HG03457 (cell line): ENCODE data around the gene AKNA.

Source experiments
- ATAC-seq: cut with Tn5 transposase; IDR thresholded peaks from one replicate; pipeline ENCODE4 v1.9.1; 2021; ENCODE audit warnings: moderate number of reproducible peaks; ENCODE audit not compliant: unreplicated experiment

Gene AKNA

DNA sequence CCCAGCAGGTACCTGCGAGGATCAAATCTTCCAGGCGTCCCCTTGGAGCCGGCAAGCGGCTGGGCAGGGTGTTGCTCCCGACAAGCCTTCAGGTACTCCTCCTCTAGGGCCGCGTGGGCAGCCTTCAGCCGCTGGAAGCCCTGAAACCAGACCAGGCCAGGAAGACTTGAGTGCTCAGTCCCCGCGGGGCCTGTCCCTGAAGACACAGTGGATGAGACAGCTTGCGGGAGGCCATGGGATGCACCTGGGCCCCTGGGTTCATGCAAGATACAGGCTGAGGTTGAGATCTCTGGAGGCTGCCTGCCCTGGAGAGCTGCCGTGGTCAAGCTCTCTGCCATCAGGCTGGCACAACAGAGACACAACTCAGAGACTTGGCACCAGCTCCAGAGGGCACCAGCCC lies 25.4 kb downstream of the AKNA start:
- ATAC-seq, result no peak

DNA sequence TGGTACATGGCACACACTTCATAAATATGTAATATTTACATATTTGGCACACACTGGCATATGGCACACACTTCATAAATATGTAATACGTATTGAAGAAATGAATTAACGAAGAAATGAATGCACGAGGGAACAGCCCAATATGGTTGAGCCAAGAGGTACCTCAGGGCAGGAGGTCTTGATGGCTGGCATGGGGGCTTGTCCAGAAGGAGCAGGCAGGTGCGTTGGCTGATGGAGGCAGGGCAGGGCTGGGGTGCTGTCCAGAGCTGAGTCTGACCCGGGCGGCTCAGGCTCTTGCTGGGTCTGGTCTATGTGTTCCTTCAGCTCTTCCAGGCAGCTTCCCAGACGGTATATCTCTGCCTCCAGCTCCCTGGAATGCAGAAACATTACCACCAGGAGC lies 26.2 kb downstream of the AKNA start:
- ATAC-seq, result no peak

DNA sequence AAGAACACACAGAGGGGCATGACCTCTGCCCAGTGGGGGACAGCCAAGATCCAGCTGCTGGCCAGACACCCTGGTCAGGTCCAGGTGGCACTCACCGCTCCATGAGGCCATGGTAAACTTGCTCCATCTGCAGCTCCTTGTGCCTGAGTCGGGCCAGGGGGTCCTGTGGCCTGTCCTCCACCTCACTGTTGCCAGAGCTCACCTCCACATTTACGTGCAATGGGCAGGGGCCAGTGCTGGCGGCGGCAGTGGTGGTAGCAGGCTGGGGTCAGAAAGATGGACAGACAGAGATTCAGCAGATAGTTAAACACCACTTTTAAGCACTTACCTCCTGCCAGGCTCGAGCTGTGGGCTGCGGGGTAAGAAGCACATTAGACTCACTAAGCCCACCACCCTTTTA lies 28.0 kb downstream of the AKNA start:
- no peak for ATAC-seq

DNA sequence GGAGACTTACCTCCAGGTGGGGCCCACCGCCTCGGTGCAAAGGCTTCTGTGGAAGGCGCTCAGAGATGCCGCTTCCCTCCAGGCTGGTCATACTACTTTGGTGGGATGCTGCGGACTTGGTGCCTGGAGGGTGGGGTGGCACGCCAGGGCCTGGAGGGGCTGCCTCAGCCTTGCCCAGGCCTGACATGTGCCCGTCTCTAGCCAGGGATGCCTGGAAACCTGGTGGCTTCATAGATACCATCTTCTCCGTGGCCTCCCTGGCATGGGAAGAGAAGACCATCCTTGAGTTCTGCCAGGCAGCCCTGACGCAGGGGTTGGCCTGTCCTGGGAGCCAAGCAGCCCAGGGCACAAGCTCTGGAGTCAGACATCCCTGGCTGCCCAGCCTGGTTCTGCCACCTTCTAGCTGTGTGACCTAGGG lies 29.9 kb downstream of the AKNA start:
- no peak for ATAC-seq

DNA sequence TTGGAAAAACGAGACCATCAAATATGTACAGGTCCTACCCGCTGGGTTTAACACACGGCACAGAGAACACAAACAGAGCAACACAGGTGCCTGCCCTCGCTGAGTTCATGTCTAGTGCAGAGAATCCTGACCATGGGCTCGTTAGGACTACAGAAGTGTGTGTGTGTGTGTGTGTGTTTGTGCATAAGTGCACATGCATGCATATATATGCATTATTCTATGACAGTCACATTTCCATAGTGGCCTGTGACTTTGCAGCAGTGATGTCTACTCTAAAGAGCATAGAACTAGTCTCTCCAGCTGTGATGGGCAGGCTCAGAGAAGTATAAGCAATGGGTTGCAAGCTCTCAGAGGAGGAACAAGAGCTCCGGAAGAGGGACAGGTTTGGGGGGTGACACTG lies 30.4 kb downstream of the AKNA start:
- no peak for ATAC-seq

DNA sequence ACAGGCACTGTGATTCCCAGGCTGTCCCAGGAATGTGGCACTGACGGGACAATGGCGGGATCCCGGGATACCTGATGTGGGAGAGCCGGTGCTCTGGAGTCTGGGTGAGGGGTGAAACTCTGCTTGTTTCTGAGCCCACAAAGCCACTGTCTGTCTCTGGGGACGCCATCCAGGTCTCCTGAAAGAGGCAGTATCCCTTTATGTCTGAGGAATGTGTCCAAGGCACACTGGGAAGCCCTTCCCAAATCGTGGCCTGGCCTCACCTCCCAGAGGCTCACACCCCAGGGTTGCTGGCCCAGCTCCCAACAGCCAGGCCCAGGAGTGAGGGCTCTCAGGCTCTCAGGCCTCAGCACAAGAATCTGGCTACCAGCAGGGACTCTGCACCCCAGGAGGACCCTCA lies 31.0 kb downstream of the AKNA start:
- ATAC-seq, result no peak

DNA sequence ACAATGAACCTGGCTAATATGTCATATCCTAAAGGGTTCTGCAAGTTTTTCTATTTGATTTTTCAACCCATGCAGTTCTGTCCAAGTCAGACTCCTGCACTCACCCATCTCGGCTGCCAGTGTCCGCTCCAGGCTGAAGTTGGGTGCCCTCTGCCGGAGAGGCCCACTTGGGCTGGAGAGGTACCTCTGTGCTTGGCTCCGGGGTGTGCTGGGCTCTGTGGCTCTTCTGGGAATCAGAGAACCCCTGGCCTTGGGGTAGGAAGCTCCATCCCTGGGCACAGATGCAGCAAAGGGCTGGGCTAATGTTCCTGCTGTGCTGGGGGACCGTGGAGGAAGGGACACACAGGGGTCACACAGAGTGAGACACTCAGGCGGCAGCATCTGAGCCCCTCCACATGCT lies 32.0 kb downstream of the AKNA start:
- ATAC-seq, result no peak

DNA sequence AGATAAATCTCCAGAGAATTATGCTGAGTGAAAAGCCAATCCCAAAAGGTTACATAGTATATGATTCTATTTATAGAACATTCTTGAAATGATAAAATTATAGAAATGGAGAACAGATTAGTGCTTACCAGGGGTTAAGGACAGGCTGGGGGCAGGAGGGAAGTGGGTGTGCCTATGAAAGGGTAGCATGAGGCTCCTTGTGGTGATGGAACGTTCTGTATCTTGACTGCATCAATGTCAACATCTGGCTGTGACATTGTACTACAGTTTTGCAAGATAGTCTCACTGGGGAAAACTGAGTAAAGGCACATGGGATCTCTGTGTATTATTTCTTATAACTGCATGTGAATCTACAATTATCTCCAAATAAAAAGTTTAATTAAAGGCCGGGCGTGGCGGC lies 35.9 kb downstream of the AKNA start:
- no peak for ATAC-seq

DNA sequence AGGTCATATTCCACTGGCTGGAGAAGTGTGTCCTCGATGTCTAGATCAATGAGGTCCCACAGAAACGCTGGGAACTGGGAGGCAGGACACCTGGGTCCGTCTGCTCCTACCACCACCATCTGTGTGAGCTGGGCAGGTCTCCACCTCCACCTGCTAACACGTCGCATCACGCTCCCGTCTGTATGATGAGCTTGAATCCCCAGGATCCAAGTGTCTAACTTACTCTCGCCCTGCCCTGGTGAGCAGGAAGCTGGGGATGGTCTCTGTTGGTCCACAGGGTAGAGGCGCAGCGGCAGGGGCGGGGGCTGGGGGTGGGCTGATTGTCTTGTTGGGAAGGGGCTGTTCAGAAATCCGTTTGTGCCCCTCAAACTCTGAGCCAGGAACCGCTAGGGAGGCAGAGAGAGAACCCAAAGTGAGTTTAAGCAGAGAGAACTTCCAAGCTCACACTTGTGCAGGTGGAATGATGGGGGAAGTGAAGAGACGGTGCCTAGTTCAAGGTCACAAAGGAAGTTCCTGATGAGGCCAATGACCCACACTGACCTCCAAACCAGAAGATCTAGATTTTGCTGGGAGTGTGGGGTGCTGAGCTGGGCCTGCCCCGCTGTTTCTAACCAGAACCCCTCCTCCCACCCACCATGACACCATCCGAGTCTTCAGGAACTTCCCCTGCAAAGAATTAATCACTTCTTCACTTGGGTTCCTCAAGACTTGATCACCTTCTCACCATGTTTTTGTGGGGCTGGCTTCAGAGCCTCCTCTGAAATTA lies 37.0 kb downstream of the AKNA start:
- ATAC-seq, result no peak

DNA sequence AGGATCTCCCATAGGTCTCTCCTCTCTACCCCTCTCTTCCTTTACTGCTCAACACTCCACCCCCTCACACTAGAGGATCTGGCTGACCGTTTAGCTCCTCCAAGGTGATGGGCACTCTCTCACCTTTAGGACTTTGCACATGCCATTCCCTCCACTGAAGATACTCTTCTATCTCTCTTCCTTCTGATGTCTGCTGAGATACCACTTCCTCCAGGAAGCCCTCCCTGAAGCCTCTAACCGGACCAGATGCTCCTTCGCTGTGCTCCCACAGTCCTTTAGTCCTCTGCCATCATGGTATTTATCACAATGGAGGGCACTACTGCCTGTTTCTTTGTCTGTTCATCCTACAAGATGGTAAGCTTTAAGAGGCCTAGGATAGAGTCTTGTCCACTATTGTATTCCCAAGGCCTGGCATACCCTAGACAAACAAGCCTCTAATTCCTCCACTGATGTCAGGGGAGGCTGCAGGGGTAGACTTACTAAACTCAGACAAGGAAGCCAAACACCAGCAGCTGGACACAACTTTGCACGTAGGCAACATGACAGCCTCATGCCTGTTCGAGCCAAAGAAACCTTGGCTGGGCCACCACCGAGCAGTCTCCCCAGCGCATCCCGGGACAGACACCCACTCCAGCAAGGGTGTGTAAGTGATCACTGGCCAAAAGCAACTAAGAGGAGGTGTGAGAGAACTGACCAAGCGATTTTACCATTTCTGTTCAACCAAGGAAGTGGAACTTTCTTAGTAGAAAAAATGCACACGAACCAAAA lies 37.9 kb downstream of the AKNA start:
- no peak for ATAC-seq

DNA sequence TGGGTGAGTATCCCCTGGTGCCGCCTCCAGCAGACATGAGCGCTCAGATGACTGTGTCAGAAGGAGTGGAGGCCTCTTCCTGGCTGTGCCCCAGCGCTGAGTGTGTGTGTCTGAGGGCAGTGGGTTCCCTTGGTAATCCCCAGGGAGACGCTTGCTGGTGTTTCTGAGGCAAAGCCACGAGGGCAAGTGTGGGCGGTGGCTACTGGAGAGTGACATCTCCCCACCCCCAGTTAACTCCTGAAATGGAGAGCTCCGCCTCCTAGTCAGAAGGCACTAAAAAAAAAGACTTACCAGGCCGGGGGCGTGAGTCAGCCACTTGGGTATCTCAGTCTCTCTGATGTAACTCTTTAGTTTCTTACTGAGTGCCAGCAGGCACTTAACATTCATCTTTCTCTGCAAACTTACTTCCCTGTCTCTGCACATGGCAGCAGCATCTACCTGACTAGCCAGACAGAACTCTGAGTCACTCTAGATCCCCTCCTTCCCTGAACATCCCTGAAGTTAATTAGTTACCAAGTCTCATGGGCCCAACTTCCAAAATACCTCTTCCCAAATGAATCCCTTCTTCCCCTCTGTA lies 38.8 kb downstream of the AKNA start:
- ATAC-seq, result peak; percentile 85

DNA sequence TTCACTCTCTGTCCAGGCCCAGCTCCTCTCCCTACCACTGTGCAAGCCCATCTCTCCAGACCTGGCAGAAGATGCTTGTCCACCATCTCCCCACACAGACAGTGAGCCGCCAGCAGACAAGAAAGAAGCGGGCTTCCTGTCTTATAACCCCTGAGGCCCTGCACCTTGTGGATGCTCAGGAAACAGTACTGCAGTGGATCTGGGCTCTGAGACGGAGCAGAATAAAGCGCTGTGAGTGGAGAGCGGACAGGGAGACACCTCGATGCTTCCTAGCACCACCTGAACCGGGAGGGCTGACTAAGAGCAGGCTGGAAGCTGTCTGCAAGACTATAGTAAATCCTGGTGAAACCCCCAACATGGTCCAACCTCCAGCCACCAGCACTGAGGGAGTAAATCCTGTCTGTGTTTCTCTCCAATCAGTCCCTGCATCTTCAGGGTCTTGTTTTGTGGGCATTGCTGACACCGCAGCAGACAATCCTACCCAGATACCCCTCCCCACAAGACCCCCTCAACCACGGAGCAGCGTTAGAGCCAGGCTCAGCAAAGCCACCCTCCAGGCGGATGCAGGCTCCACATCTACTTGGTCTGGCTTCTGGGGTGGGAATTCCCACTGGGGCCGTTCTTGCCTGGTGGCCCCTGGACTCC lies 39.4 kb downstream of the AKNA start:
- no peak for ATAC-seq

DNA sequence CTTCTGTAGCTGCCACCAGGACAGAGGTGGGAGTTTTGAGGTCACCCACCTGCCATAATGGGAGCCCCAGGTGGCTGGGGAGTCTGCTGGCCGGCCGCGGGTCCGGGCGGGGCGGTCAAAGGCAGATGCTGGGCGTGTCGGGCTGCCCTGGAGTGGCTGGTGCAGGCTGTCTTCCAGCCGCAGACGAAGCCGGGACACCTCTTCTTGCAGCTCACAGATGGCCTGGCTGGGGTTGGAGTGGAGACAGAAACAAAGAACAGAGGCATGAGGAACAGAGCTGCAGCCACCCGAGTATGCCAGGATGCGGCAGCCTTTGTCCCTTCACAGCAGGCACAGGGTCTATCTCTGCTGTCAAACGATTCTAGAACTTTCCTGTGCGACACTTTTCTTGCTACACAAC lies 40.1 kb downstream of the AKNA start:
- no peak for ATAC-seq

DNA sequence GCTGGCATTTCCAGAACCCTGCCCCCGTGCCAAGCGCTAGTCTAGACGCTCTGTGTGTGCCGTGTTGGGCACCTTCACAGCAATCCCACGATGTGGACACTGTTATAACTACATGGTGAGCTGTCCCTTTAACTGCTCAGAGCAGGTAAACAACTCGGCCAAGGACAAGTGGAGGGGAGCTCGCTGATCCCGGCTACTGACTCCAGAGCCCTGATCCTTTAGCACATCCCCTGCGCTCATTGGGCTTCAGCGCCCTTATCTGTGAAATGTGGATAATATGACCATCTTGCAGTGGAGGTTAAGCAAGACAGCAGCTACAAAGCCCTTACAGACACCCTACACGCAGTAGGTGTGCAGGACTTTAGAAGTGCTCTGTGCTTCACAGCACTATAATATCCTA lies 41.6 kb downstream of the AKNA start:
- no peak for ATAC-seq

DNA sequence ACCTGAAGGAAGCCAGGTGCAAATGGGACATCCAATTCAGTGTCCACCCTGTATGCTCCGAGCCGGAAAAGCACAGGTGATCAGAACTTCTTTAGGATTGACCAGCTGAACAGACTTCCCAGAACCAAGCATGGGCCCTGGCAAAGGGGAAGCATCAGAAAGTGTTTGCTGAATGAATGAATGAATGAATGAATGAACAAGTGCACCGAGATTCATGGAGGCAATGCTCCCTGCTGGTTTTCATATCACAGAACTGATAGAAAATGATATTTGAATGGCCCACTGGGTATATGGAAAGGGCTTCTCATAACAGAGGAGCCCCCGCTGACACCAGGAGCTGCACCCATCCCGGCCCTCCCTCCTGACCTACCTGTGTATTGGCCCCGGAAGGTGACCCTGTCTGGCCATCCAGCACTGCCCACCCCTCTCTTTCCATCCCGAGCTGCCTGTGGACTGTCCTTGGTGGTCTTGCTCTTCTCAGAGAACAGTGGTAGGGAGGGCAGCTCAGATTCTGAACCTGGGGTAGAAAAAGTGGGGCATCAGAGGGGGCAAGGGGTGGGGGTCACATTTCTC lies 42.2 kb downstream of the AKNA start:
- no peak for ATAC-seq

DNA sequence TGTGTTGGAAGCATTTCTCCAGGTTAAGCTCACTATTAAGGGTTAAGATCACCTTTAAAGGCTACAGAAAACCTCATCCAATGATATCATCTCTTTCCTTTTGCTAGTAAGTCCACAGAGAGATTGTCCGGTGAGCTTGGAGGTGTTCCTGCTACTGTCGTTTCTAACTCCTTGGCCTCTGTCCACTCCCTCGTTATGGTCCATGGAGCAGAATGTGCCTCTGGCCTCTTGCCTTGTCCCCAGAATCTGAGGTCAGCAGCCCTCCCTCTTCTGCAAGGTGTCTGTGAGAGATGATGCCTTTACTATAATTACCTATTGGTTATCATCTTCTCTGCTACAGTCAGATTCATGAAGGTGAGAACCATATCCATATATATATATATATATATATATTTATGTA lies 43.1 kb downstream of the AKNA start:
- no peak for ATAC-seq

DNA sequence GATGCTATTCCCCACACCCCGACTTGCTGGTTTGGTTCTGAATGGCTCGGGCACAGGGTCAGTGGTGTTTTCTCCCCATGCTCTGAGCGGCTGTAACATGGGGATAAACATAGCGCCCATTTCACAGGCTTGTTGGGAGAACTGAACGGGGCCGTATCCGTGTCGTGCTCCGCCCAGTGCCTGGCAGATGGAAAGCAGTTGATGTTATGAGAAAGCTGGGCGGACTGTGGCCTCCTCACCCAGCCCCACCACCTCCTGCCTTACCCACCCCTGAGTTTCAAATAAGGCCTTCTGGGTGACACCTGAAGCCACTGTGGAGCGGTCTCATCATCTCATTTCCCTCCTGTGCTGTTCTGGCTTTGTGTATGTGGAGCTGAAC lies 43.6 kb downstream of the AKNA start:
- no peak for ATAC-seq

DNA sequence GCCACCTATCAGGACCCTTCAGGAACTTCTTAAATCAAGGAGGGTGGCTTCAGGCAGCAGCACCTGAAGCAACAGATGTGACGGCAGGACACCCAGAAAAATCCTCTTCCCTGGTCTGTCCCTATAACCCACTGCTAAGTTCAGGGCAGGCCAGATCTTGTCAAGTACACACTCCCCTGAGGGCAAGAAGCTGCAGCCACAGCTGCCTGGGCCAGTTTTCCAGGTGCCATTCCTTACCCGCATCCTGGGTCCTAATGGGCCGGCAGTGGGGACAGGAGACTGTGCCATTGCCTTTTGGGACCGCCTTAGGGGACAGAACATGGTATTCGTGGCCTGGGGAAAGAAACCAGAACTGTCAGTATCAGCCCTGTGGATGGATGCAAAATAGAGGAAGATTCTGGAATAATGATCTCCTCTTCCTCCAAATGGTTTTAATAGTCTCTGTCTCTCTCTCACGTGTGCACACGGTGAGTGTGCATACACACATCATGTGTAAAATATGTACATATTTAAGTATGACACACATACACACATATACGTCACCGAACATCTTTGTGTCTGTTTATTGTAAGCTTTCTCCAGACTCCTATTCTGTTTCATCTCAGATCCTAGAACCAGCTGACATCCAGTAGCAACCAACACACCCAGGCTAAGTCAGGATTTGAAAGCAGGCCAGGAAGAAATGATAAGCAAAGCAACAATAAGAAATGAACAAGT lies 44.2 kb downstream of the AKNA start:
- ATAC-seq, result no peak

DNA sequence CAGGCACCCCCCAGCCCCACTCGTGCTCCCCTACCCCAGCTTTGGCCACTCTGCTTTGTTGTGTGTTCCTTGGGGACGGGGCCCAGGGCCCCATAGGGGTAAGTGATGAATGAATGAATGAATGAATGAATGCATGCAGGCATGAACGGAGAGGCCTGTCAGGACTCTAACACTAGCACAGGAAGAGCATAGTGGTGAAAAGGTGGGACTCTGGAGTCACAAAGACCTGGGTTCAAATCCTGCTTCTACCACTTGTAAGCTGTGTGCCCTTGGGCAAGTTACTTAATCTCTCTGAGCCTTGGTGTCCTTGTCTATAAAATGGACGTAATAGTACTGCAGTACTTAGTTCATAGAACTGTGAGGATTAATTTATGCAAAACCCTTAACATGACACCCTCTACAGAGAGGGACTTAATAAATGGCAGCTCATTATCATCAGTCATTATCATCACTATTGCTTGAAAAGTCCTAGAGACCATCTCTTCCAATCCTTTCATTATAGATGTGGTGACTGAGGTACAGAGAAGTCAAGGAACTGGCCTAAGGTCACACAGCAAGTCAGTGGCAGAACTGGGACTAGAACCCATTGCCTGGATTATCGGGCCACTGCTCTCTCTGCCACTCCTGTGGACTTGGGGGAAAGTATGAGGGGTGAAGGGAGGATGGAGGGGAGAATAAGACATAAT lies 44.9 kb downstream of the AKNA start:
- ATAC-seq, result no peak

DNA sequence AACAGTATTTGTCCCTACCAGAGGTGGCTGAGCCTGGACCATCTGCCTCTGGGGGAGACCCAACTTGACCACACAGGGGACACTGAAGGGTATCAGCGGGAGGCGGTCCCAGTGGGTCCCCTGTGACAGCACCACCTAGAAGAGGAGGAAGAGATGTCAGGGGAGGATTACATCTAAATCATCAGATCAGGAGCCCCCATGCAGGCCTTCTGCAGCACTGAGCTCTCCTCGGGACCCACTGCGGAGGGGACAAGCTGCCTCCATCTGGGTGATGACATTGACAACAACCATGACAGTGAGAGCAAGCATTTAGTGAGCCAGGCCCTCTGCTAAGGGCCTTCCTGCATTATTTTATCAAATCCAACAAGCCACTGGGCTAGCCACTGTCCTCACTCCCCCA lies 45.8 kb downstream of the AKNA start:
- no peak for ATAC-seq
